Erythroblast (primary cell): ENCODE data around the gene WDFY4.

ENCODE experiments used
- GATA1 ChIP-seq: IDR thresholded peaks from 2 replicates; pipeline ENCODE4 v1.6.1; 2011; ENCODE audit warnings: low read depth, mild to moderate bottlenecking, control low read depth, low read length, moderate library complexity
- POLR2A ChIP-seq: IDR thresholded peaks from 2 replicates; pipeline ENCODE4 v1.6.1; 2011; ENCODE audit warnings: mild to moderate bottlenecking, low read length

GRCh38 chr10:49021685-49022084 is 337.0 kb downstream of the WDFY4 start:
- TF ChIP-seq POLR2A (no peak), GATA1 (no peak)
